CD4-positive, alpha-beta T cell treated with Interleukin-12 subunit alpha and Interleukin-12 subunit beta, for 1 hour (primary cell): ENCODE measurements around the gene REXO4.

Experiments used
- DNase-seq: peaks from one replicate; pipeline ENCODE4 v3.0.0-alpha.2; 2020

REXO4 gene

DNA sequence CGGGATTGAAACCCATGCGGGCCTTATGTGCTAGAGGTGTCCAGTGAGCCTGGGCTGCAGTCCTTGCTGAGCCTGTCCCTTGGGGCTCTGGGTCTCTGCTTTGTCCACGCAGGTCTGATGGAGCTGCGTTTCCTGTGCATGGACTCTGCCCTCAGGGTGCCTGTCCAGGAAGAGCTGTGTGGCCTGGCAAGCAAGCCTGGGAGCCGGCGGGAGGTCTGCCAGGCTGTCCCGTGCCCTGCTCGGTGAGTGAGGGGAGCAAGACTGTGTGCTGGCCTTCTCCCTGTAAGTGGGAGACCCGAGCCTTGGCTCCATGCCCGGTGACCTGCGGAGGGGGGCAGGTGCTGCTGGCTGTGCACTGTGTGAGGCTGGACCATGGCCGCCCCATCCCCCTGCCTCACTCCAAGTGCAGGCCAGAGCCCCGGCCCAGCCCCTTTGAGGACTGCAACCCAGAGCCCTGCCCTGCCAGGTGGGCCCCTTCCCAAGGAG lies 30.7 kb upstream of the REXO4 start:
- no peak for DNase-seq

DNA sequence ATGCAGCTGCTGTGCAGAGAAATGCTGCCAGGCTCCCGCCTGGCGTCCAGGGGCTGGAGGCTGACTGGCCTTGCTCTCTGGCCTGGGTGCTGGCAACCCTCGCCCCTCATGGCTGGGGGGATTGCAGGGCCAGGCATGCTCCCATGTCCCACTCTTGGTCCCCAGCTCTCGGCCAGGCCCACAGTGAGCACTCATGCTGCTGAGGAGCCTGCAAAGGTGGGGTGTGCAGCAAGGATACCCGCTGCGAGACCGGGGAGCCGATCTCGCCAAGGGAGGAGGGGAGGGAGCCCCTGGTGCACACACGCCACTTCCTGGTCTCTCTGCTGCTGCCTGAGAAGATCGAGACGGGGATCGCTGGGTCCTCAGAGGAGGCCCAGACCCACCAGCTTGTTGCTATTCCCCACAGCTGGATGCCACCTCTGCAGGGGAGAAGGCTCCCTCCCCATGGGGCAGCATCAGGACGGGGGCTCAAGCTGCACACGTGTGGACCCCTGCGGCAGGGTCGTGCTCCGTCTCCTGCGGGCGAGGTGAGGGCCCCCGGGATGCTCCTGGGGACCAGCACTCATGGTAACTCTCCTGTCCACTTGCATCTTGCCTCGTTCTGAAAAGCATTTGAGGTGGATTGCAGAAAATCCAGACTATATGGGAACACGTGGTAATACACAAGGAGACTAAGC lies 27.6 kb upstream of the REXO4 start:
- DNase-seq: no peak

DNA sequence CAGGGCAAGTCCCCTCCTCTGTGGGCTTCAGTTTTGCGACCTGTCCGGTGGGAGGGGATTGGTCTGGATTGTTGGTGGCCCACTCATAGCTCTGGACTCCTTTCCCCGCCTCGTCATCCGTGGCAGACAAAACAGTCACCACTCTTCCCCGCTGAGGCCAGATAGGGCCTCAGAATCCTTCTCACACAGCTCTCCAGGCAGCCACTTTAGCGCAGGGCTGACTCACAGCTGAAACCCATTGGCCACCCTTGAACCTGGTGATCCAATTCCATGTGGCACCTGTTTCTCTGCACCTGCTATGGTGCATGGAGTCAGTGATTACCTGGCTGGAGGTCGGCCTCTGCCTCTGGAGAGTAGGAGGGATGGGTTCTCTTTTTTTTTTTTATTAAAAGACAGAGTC lies 26.2 kb upstream of the REXO4 start:
- no peak for DNase-seq

DNA sequence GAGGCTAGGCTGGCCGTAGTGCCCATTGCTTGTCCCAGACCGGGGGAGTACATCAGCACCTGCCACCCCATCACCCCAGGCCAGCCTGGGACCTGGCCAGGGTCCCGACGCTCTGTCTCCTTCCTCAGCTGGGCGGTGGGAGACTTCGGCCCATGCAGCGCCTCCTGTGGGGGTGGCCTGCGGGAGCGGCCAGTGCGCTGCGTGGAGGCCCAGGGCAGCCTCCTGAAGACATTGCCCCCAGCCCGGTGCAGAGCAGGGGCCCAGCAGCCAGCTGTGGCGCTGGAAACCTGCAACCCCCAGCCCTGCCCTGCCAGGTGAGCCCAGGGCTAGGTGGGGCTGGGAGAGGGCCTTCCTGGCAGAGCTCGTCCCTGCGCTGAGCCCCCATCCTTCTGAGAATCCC lies 25.4 kb upstream of the REXO4 start:
- no peak for DNase-seq

DNA sequence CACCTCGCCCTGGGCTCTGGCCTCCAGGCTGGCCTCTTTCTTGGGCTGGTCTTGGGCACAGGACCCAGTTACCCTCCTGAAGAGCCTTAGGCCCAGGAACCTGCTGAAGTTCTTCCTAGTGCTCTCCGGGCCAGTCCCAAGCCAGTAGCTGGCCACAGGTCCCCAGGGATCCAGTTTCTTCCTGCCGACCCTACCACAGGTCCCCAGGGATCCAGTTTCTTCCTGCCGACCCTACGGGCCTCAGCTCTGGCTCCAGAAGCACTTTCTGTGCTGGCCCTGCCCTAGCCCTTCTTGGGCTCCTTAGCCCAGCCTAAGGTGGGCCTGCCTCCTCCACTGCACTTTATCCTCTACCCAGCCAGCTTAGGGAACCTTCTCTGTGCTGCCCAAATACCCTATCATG lies 23.8 kb upstream of the REXO4 start:
- DNase-seq: no peak

DNA sequence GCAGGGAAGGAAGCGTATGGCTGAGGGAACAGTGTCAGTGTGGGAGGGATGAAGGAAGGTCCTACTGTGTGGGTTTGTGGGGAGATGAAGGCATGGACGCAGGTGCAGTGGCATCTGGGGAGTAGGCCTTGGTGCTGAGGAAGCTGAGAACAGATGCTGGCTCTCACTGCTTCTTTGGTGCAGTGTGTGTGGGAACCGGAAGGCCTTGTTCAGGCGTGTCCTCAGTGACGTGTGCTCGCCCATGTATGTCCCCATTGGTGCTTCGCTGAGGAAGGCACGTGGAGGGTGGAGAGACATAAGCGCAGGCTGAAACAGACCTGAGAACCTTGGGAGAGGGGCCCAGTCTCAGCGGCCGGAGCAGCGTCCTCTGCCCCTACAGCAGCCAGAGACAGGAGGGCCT lies 23.1 kb upstream of the REXO4 start:
- DNase-seq: no peak

DNA sequence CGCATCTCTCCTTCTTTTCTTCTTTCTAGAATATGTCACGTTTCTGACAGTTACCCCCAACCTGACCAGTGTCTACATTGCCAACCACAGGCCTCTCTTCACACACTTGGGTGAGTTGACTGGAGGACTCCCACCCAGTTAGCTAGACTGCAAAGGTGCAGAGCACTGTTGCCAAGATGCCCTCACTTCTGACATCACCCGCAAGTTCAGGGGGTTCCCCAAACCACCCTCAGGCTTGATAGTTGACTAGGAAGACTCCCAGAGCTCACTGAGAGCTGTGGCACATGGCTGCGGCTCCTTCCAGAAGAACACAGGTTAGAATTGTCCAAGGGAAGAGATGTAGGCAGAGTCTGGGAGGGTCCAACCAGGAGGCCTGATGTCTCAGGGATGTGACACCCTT lies 21.5 kb upstream of the REXO4 start:
- no peak for DNase-seq

DNA sequence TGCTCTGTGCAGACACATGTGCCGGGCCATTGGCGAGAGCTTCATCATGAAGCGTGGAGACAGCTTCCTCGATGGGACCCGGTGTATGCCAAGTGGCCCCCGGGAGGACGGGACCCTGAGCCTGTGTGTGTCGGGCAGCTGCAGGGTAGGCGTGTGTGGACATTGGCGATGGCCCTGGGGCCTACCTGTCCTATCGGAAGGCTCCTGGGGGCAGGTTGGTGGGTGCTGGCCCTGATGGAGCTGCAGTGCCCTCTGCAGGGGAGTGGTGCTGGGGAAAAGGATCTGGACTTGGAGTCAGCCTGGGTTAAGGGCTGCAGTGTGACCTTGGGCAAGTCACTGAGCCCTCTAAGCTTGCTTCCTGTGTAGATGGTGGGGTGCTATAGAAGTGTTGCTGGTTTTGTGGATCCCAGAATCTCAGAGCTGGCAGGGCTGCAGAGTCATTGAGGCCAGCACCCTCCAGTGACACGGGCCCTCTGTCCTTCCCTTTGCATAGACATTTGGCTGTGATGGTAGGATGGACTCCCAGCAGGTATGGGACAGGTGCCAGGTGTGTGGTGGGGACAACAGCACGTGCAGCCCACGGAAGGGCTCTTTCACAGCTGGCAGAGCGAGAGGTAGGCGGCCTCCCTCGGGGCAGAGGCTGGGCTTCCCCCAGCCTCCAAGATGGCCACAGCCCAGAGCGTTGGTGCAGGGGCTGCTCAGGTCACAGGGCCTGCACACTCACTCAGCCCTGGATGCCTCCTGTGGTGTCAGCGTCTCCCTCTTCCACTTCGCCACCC lies 20.1 kb upstream of the REXO4 start:
- DNase-seq: no peak

DNA sequence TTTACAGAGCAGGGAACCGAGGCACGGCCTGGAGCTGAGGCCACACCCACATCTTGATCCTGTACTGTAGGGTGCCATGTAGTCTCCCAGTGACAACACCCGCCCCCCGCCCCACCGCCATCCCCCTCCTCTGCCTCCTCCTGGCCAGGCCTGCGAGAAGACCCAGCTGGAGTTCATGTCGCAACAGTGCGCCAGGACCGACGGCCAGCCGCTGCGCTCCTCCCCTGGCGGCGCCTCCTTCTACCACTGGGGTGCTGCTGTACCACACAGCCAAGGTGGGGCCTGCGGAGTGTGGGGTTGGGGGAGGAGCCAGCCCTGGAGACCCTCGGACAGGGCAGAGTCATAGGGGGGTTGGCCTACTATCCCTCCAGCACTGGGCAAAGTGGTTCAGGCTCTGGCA lies 18.9 kb upstream of the REXO4 start:
- no peak for DNase-seq

DNA sequence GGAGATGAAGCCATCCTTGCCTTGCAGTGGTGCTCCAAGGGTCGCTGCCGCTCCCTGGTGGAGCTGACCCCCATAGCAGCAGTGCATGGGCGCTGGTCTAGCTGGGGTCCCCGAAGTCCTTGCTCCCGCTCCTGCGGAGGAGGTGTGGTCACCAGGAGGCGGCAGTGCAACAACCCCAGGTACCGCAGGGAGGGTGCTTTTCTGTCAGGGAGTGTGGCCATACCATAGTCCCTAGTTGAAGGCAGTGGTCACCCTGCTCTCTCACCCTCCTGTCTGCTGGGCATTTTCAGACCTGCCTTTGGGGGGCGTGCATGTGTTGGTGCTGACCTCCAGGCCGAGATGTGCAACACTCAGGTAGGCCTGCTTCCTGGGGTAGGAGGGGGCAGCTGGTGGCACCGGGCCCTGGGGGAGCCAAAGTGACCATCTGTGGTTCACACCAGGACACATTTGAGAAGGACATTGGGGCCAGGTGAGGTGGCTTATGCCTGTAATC lies 15.6 kb upstream of the REXO4 start:
- DNase-seq: no peak

DNA sequence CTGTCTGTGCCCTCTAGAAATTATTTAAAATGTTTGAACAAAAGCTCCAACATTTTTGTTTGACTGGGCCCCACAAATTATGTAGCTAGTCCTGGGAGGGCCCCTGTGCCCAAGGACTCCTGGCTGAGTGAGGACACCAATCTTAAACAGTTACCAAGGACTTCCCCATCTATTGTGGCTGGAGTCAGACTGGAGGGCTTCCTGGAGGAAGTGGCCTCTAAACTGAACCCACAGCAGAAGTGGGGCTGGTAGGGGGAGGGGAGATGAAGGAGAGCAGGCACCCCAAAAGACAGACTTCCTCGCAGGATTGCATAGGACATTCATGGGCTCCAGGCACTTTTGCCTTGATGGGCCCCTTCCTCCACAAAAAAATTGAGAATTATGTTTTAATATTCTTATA lies 12.4 kb upstream of the REXO4 start:
- no peak for DNase-seq

DNA sequence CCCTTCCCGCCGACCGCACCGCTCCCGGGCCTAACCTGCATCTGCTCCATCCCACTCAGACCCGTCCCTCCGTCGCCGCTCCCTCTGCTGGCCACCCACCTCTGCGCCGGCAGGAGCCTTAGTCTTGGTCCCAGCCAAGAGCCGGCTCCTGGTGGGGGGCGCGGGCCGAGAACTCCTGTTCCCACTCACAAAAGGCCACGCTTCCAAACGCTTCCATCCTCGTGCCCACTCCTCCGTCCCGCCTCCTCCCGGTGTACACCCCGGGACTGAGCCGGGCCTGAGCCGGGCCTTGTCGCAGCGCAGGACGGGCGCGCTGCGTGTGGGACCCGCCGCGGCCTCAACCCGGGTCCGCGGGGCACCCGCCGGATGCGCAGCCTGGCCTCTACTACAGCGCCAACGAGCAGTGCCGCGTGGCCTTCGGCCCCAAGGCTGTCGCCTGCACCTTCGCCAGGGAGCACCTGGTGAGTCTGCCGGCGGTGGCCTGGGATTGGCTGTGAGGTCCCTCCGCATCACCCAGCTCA lies 11.9 kb upstream of the REXO4 start:
- no peak for DNase-seq

DNA sequence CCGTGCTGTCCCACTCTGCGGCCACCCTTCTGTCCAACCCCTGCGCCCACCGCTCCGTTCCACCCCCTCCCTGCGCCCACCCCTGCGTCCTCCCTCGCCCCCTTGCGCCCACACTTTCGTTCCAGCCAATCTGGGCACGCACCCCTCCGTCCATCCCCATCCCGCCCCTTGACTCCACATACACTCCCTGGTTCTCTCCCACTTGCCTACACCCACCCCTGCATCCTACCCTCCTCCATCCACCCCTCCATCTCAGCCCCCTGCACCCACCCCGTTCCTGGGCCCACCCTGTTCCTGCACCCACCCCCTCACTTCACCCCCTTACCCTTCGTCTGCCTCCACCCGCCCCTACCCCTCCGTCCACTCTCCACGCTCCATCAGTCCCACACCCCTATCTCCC lies 11.4 kb upstream of the REXO4 start:
- DNase-seq: no peak

DNA sequence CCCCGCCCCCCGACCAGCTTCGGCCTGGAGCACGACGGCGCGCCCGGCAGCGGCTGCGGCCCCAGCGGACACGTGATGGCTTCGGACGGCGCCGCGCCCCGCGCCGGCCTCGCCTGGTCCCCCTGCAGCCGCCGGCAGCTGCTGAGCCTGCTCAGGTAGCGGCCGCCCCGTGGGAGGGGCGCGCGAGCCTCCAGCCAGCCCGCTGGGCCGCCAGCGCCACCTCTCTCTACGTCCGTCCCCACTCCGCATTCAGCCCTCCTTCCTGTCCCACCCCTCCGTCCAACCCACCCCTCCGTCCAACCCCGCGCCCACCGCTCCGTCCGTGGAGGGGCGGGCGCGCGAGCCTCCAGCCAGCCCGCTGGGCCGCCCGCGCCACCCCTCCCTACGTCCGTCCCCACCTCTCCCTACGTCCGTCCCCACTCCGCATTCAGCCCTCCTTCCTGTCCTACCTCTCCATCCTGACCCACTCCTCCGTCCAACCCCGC lies 10.8 kb upstream of the REXO4 start:
- no peak for DNase-seq

DNA sequence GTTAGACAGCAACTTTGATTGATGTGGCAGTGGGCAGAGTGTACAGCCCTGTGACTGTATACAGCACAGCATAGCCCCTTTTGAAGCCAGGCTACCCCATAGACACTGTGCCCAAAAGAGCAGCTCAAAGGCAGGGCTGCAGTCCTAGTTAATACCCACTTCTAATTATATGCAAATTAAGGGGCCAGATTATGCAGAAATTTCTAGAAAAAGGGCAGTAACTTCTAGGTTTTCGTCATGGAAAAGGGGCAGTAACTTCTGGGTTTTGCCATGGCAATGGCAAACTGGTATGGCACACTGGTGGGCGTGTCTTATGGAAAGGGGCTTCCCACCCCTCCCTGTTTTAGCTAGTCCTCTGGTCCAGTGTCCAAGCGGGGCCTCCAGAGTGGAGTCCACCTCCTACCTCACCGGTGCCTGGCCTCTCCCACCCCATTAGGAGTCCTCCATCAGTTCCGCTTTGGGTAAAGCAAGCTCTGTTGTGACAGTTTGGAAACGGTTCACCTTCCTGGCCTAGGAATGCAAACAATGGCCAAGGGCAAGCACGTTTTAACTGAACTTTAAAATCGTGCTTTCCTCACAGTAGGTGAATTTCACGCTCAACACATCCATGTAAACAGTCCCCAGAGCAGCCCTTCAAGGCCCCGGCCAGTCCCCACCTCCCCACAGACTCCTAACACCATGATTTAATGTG lies 10.0 kb upstream of the REXO4 start:
- no peak for DNase-seq

DNA sequence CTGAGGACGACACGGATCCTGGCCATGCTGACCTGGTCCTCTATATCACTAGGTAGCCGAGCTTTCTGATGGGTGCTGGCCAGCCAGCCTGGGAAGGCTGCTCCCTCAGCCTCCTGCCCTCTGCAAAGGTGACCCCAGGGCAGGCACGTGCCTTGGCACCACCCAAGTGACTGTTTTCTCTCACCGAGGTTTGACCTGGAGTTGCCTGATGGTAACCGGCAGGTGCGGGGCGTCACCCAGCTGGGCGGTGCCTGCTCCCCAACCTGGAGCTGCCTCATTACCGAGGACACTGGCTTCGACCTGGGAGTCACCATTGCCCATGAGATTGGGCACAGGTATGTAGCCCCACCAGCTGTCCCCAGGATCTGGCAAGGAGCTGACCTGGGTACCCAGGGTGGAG lies 8.2 kb upstream of the REXO4 start:
- no peak for DNase-seq

DNA sequence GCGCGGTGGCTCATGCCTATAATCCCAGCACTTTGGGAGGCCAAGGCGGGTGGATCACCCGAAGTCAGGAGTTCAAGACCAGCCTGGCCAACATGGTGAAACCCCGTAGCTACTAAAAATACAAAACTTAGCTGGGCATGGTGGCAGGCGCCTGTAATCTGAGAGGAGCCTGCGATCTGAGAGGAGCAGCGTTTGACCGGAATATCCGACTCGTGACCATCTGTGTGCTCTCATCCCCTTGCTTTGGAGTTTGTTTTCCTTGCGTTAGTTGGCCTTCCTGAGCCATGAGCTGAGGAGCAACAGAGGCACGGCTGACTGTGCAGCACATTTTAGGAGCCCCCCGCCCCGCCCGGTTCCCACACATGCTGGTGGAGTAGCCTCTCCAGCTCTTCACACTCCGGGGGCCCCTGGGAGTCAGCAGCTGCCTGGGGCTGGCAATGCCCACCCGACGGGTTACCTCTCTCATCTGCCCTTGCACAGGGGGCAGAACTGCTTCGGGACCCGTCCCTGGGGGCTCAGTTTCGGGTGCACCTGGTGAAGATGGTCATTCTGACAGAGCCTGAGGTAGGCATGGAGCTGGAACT lies 7.3 kb upstream of the REXO4 start:
- no peak for DNase-seq

DNA sequence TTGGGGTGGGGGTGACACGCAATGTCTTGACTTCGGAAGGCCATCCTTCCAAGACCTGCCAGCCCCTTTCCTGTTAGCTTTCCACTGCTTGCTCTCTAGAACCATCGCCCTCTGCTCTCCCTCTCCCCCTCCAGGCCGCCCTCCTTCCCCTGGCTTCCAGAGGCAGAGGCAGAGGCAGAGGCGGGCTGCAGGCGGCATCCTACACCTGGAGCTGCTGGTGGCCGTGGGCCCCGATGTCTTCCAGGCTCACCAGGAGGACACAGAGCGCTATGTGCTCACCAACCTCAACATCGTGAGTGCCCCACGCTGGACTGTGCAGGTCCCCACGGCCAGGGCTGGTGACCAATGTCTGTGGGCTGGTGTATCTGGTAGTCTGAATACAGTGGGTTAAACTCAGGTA lies 6.4 kb upstream of the REXO4 start:
- no peak for DNase-seq

DNA sequence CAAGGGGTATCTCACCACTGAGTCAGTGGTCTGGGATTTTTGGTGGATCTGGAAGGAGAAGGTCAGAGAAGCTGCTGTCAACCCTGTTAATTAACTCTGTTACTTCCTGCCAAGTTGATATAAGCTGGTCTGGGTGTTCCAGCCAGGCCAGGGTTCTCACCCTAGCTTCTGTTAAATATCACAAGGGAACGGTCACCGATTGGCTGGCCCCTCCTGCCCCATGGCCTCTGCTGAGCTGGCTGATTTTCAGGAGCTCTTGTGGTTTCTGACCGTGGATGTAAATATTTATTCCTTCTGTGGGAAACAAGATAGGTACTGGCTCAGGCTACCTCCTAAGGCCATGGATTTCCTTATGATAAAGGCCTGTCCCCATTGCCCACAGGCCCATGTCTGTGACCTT lies 5.4 kb upstream of the REXO4 start:
- DNase-seq: no peak

DNA sequence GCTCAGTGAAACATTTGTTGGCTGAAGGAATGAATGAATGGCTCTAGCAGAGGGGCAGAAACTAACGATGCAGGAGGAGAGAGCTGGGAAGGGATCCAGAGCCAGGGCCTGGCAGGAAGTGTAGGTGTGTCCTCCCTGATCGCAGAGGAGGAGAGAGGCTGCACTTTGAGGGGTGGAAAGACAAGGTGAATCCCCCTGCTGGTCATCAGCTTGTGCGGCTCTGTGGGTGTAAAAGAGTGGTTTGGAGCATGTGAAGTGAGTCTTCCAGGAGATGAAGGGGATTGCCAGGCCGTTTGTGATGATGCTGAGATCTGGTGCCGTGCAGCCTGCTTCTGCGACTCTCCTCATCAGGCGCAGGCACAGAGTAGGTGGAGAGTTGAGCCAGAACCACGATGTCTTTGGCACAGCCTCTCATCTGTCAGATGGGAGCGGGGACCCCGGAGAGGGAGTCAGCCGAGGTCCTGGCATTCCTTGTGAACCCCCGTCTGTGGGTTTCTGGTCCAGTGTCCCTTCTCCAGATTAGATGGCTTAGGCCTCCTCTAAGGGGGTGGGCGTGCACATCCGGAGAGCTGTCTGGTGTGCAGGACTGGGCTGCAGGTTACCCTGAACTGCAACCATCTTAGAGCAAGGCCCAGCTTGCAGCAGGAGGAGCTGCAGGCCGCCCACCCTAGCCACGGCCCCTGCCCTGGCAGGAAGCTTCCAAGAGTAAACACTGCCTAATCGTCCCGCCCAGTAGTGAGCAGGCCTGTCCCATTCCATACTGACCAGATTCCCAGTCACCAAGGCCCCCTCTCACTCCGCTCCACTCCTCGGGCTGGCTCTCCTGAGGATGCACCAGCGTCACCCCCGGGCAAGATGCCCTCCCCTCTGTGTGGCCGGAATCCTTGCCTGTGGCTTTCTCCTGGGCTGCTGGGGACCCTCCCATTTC lies 4.1 kb upstream of the REXO4 start, which contains the start of gene ADAMTS13:
TSS of gene ADAMTS13 (plus strand) at position 753 of the 928 bp plus-strand sequence. CDS start at position 830, 77 bp downstream.
- peak; percentile 24 for DNase-seq

DNA sequence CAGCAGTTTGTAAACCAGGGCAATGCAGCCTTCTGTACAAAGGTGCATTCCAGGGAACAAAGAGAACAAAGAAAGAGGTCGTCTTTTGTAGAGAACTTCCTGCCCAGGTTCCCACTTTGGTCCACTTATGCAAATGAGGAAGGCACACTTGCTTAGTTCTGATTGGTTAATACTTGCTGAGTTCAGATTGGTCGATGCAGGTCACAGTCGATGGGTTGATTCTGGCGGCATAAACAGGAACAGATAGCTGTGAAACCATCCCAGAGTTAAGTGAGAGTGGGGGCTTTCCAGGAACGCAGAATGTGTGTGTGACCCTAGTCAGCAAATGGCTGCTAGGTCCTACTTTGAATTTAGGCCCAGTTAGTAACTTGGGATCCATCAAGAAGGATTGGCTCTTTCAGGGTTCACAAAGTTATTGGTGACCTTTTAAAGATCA lies 2.6 kb upstream of the REXO4 start:
- DNase-seq: peak; percentile 34

DNA sequence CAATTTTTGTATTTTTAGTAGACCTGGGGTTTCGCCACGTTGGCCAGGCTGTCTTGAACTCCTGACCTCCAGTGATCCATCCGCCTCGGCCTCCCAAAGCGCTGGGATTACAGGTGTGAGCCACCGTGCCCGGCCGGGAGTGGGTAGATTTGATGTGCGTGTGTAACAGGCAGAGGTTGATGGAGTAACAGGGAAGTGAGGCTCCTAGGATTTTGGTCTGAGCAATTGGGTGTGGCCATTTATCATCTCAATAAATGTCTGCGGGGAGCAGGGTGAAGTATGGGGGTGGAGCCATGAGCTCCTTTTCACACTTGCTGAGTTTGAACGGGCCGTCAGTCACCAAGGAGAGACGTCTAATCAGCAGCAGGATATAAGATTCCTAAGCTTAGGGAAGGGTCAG lies 1.2 kb upstream of the REXO4 start:
- no peak for DNase-seq
